ENCODE measurements around the gene TSACC.

DNA sequence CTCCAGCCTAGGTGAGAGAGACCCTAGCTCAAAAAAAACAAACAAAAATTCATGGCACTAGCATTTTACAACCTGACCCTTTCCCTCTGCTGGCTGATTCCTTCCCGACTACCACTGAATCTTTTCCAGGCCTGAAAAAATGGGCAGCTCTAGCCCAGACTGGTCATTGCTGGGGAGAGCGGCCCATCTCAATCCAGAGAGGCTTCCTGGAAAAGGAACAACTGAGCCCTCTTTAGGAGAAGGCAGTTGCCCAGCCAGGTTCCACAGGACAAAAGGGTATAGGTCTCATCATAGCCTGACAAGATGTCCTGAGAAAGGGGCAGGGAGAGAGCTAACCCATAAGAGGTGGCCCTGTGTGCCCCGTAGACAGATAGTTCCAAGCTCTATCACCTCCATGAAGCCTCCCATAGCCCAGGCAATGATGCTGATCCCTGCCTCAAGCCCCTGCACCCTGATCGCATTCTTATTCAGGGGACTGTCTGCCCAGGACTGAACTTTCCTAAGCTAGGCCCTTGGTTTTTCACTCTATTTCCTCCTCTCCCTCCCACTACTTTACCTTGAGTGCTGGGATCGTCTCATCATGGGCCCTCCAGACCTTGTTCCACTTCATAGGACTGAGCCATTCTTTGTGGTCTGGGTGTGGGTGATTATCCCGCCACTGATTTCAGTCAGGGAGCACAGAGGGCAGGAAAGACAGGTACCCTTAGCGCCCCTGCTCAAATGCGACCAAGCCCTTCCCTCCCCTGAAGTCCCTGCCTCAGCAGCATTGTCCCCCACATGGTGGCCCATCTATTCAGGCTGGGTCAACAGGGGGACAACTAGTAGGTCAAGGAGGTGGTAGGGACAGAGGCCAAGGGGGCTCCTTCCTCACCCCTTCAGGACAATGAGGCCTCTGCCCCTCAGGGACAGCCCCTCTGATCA lies 48.9 kb downstream of the TSACC start:
- no peak for TF ChIP-seq POLR2A (IDR thresholded peaks at IDR 0.05)
- TF ChIP-seq, protein P1, sequence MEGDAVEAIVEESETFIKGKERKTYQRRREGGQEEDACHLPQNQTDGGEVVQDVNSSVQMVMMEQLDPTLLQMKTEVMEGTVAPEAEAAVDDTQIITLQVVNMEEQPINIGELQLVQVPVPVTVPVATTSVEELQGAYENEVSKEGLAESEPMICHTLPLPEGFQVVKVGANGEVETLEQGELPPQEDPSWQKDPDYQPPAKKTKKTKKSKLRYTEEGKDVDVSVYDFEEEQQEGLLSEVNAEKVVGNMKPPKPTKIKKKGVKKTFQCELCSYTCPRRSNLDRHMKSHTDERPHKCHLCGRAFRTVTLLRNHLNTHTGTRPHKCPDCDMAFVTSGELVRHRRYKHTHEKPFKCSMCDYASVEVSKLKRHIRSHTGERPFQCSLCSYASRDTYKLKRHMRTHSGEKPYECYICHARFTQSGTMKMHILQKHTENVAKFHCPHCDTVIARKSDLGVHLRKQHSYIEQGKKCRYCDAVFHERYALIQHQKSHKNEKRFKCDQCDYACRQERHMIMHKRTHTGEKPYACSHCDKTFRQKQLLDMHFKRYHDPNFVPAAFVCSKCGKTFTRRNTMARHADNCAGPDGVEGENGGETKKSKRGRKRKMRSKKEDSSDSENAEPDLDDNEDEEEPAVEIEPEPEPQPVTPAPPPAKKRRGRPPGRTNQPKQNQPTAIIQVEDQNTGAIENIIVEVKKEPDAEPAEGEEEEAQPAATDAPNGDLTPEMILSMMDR (IDR thresholded peaks at IDR 0.05), result no peak
